ENCODE data around the gene CDAN1.

CDAN1 gene

DNA sequence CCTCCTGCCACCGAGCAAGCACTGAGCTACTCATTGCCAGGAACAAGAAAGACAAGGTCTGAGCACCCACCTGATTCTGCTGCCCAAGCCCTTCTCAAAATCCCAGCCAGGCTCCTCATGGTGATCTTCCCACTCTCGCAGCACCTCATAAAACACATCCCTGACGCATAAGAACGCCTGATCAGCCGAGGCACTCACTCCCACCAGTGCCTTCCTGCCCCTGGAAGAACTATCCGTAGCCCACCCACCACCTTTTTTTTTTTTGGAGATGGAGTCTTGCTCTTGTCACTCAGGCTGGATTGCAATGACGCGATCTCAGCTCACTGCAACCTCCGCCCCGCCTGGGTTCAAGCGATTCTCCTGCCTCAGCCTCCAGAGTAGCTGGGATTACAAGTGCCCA, 3.9 kb downstream of the CDAN1 start:
- no peak for DNase-seq (ENCODE audit: low spot score)

DNA sequence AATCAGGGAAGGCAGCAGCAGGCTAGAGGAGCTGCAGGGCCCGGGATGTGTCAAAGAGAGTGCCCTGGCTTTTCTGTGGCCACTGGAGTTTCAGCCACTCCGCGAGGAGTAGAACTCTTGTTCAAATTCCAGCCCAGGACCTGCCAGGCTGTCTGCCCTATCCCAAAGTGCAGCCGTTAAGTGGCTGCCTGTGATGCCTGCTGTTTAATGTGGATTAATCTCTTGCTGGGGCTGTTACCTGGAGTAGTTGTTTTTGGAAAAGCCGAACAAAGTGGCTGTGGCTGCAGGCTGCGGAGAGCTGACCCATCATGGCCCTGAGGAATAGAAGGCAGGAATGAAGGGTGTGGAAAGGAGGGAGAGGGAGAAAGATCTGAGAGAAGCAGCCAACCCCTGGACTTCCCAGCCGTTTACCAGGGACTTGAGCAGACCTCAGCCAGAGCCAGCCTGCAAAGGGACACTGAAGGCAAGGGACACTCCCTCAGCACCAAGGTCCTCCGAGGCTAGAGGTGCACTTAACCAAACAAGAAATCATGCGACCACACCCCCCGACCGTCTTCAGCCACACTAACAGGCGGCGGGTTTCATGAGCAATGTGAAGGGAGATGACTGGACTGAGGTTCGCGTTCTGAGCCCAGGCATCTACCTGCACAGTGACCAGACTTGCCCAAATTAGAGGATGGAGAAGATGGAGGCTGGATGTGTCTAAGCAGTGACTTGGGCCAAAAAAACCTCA, 4.7 kb downstream of the CDAN1 start:
- DNase-seq (ENCODE audit: low spot score), result no peak

DNA sequence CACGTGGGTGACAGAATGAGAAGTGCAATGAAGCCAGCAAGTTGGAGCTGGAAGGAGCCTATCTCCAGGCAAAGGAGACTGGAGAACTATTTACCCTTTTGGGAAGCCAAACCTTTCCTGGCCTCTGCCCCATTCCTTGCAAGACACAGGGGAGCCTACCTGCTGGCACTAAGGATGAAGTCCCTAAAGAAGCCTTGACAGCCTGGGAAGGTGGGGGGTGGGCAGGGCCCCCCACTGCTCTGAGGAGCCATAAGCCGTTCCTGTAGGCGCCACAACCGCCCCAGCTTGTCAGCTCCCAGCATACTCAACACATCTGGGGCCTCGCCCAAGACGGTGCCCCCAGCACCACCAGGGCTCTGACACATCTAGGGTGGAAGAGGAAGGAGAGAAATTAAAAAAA, 5.5 kb downstream of the CDAN1 start:
- DNase-seq (ENCODE audit: low spot score), result no peak

DNA sequence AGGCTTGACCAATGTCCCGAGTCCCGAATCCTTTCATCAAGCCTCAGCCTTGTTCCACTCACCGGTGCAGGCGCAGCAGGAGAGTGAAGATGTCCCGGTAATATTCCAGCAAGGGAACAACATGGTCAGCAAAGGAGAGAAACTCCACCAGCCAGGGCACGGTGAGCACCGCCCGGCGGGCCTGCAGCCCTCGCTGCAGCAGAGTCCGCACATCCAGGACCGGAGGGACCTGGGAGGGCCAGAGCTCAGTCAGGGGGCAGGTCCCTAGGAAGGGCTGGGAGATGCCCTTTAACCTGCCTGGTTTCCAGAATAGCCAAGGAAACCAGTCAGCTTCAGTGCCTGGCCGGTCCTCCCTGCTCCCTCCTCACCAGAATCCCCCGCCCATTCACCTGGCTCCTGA, 6.4 kb downstream of the CDAN1 start:
- DNase-seq (ENCODE audit: low spot score), result no peak

DNA sequence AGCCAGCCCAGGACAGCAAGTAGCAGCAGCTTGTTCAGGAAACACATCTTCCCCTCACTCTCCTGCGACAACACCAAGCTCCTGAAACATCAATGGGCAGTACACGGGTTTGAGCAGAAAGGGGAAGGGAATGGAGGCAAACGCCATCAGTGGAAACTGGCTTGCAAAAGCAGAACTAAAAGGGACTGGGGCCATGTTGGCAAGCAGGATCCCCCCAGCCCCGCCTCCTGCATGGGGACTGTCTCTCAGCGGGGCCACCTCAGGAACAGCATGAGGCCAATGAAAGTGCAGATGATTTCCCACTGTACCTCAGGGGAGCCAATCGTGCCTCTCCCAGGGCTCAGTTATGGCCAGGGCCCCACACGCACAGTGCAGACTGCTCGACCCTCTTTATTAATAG, 6.8 kb downstream of the CDAN1 start:
- no peak for DNase-seq (ENCODE audit: low spot score)

DNA sequence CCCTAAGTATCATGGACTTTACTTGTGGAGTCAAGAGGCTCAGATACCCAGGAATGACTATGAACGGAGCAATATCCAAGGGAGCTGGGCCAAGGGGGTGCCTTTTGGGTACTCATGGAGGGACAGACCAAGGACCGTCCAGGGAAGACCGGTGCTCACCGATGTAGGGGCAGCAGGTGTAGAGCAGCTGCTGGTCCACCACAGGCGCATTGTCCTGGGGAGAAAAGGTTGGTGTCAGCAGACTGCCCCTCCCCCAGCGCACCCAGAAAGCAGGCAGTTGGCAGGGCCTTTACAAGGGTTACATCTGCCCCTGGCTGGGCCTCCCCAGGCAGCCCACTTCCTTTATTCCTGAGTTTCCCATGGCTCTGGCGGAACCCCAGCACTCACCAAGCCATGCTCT, 7.5 kb downstream of the CDAN1 start:
- no peak for DNase-seq (ENCODE audit: low spot score)

GRCh38 chr15:42728972-42729371, 8.0 kb downstream of the CDAN1 start:
- DNase-seq (ENCODE audit: low spot score), result no peak

DNA sequence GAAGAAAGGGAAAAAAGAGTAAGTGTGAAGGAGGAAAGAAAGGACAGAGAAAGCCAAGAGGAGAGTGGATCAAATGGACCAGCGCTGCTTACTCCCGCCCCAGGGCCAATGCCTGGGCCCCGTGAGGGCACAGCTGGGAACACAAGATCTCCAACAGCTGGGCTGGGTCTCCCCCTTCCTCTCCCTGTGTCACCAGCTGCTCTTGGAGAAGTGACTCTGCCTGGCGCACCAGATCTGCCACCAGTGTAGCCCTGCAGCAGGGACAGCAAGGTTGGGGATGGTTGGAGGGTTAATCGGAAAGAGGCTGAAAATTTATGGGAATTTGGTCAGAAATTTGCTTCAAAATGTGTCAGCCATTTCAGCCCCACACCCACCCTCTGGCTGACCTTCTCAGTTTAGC, 8.4 kb downstream of the CDAN1 start:
- no peak for DNase-seq (ENCODE audit: low spot score)

DNA sequence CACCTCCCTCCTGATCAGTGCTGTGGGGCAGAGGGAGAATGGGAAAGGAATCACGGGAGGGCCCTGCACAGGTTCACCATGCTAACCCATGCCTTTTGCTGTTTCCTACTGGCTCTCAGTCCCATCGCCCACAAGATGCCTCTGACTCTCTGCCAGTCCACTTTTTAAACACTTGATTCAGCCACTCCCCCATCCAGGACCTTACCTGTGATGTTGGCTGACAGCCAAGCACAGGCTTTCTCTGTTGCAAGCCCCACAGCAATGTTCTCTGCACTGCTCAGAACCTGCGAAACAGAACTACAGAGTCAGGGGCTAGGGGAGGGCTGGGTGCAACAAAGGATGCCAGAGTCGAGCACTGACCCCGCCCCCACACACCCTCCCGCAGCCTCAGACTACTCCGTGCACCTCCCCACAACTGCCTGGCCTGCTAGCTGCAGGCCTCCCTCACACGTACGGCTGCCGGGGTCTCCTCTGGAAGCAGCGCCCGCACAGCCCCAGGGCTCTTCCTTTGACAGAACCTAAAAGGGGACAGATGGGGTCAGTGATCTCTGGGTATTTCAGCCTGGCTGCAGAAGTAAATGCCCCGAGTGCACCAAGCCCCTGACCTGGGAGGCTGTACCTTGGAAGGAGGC, 9.1 kb downstream of the CDAN1 start:
- no peak for DNase-seq (ENCODE audit: low spot score)

GRCh38 chr15:42726114-42726513, 10.8 kb downstream of the CDAN1 start:
- no peak for DNase-seq (ENCODE audit: low spot score)

GRCh38 chr15:42725331-42725903, 11.5 kb downstream of the CDAN1 start:
- DNase-seq (ENCODE audit: low spot score), result no peak

- DNase-seq (ENCODE audit: low spot score), result no peak
Observed at GRCh38 chr15:42724276-42724675, 12.7 kb downstream of the CDAN1 start.

GRCh38 chr15:42723068-42723467, 13.9 kb downstream of the CDAN1 start:
- DNase-seq (ENCODE audit: low spot score), result no peak

- DNase-seq (ENCODE audit: low spot score), result no peak
Observed at GRCh38 chr15:42721916-42722315, 15.0 kb downstream of the CDAN1 start.

GRCh38 chr15:42721016-42721415, 15.9 kb downstream of the CDAN1 start:
- DNase-seq (ENCODE audit: low spot score), result no peak

GRCh38 chr15:42720071-42720470, 16.9 kb downstream of the CDAN1 start:
- no peak for DNase-seq (ENCODE audit: low spot score)

DNA sequence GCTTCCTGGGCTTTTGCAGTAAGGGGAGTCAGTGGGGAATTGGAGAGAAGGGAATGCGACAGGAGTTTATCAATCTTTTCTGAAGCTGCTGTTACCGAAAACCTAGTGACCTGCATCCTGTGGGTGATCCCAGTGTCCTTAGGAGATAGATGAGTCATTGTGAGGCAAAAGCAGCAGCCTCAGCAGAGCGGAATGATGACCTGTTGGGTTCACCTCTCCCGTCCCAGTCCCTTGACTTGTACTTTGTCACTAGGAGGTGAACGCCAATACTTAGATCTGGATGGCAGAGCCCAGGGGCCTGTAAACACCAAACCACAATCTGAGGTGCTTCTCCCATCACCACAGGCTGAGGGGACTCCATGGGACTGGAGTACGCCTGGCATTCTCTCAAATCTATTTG, 17.9 kb downstream of the CDAN1 start:
- DNase-seq (ENCODE audit: low spot score), result no peak

DNA sequence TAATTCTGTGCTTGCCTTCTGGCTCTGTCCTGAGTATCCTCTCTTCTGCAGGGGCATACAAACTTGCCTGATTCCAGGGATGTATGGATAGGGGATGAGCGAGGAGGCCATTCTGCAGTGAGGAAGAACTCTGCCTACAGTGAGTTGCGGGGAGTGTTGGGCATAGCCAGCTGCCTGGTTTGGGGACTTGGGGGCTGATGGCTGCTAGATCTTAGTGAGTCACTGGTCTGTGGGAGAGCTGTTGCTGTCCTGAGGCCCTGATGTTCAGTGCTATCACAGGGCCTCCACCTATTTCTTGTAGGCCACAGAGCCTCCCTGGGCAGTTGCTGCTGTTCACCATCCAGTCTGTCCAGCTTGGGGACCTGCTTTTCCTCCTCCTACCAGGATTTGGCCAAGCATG, 20.3 kb downstream of the CDAN1 start:
- DNase-seq (ENCODE audit: low spot score), result no peak

- no peak for DNase-seq (ENCODE audit: low spot score)
Observed at GRCh38 chr15:42716125-42716524, 20.8 kb downstream of the CDAN1 start.

GRCh38 chr15:42712584-42712983, 24.3 kb downstream of the CDAN1 start:
- no peak for DNase-seq (ENCODE audit: low spot score)

DNA sequence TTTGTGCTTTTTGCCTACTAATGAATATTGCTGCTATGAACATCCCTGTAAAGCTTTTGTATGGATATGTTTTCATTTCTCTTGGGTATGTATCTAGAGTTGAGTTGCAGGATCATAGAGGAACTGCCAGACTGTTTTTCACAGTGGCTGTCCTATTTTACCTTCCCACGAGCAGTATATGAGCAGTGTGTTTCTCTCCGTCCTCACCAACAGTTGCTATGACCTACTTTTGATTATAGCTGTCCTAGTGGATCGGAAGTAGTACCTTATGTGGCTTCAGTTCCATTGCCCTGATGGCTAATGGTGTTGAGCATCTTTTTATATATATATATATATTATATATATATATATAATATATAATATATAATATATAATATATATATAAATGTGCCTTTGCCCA, 25.2 kb downstream of the CDAN1 start:
- DNase-seq (ENCODE audit: low spot score), result no peak

DNA sequence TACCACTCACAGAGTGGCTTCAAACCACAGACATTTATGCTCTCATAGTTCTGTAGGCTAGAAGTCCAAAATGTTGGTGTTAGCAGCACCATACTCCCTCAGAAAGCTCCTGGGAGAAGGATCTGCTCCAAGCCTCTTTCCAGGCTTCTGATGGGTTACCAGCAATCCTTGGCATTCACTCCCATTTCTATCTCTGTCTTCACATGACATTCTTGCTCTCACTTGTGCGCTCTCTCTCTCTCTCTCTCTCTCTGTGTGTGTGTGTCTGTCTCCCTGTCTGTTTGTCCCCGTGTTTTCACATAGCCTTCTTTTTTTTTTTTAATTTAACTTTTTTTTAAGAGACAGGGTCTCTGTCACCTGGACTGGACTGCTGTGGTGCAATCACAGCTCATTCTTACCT, 26.3 kb downstream of the CDAN1 start:
- DNase-seq (ENCODE audit: low spot score), result no peak

DNA sequence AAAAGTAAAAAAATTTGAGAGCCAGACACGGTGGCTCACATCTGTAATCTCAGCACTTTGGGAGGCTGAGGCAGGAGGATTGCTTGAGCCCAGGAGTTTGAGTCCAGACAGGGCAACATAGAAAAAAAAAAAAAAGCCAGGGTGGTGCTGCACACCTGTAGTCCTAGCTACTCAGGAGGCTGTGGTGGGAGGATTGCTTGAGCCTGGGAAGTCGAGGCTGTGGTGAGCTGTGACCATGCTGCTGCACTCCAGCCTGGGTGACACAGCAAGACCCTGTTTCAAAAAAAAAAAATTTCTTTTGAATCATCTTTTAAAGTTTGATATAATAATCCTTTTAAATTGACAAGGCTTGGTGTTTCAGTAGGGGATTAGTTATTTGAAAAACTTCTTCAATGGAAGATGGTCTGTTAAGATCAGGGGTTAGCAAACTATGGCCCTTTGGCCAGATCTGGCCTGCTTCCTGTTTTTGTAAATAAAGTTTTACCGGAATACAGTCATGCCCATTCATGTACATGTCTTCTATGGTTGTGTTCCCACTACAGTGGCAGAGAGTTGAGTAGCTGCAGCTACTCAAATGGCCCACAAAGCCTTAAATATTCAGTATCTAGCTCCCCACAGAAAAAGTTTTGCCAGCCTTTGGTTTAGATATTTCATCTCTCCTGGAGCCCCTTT, 28.9 kb downstream of the CDAN1 start:
- peak; percentile 5 for DNase-seq (ENCODE audit: low spot score)
